OCI-LY3 (cell line): Measurements from ENCODE around the gene ZNF438.

ENCODE experiments used
- H2AFZ ChIP-seq: fragments of 200-600, 300-600 bp; shearing (Covaris generic); 2 replicates; pipeline ENCODE4 v1.6.0; 2014; ENCODE audit warnings: antibody characterized with exemption, low read depth, low read length
- H3K27ac ChIP-seq: fragments of 200-600, 300-600 bp; sonication (generic); 2 replicates; pipeline ENCODE4 v1.5.1; 2014; ENCODE audit warnings: mild to moderate bottlenecking, low read length, moderate library complexity, mixed read lengths
- H3K27me3 ChIP-seq: fragments of 200-600, 300-600 bp; sonication (generic); 2 replicates; pipeline ENCODE4 v1.6.1; 2014; ENCODE audit warnings: low read depth, low read length, mixed read lengths
- H3K36me3 ChIP-seq: fragments of 200-600, 300-600 bp; sonication (generic); replicated peaks from 2 replicates; pipeline ENCODE3; 2014; ENCODE audit warnings: low read depth, low read length, mixed read lengths
- H3K4me1 ChIP-seq: fragments of 300-600, 200-600 bp; sonication (generic); 2 replicates; pipeline ENCODE4 v1.6.1; 2014; ENCODE audit warnings: low read length, mixed read lengths
- H3K4me2 ChIP-seq: fragments of 200-600, 300-600 bp; sonication (generic); 2 replicates; pipeline ENCODE4 v1.6.1; 2014; ENCODE audit warnings: low read length, mixed read lengths
- H3K4me3 ChIP-seq: fragments of 300-600, 200-600 bp; sonication (generic); 2 replicates; pipeline ENCODE4 v1.5.1; 2014; ENCODE audit warnings: antibody characterized with exemption, mild to moderate bottlenecking, low read length, moderate library complexity
- H3K79me2 ChIP-seq: fragments of 300-600, 200-600 bp; shearing (Covaris generic); 2 replicates; pipeline ENCODE4 v1.6.1; 2014; ENCODE audit warnings: mild to moderate bottlenecking, low read length, mixed read lengths
- H3K9ac ChIP-seq: fragments of 300-600, 200-600 bp; shearing (Covaris generic); 2 replicates; pipeline ENCODE4 v1.6.0; 2014; ENCODE audit warnings: mild to moderate bottlenecking, low read length, moderate library complexity
- H3K9me3 ChIP-seq: fragments of 200-600, 300-600 bp; shearing (Covaris generic); 2 replicates; pipeline ENCODE4 v1.6.1; 2014; ENCODE audit warnings: low read length, mixed read lengths; ENCODE audit not compliant: insufficient read depth
- H4K20me1 ChIP-seq: fragments of 200-600, 300-600 bp; sonication (generic); 2 replicates; pipeline ENCODE4 v1.6.1; 2016; ENCODE audit warnings: low read length, mixed read lengths; ENCODE audit not compliant: insufficient read depth
- CTCF ChIP-seq: fragments of 200-600, 300-600 bp; sonication (generic); IDR thresholded peaks from 2 replicates; pipeline ENCODE4 v1.5.1; 2014; ENCODE audit warnings: antibody characterized with exemption, low read length, low read depth
- EZH2phosphoT487 ChIP-seq: fragments of 200-600 bp; shearing (Covaris generic); IDR thresholded peaks from 2 replicates; pipeline ENCODE4 v1.6.1; 2018; ENCODE audit warnings: antibody characterized with exemption, mixed run types, low read depth

Gene ZNF438

GRCh38 chr10:30870896-30871295, 160.8 kb downstream of the ZNF438 start:
- Histone ChIP-seq H3K4me1 (no peaks in the 10 kb centered on the region), H4K20me1 (no peaks in the 10 kb centered on the region), H3K4me2 (no peak overlapping the region), H3K27me3 (no peaks in the 10 kb centered on the region), H3K4me3 (no peak overlapping the region), H3K36me3 (no peaks in the 10 kb centered on the region), H3K9ac (no peak overlapping the region), H3K27ac (no peak overlapping the region), H2AFZ (no peak overlapping the region), H3K79me2 (no peaks in the 10 kb centered on the region), H3K9me3 (no peaks in the 10 kb centered on the region)
- TF ChIP-seq EZH2phosphoT487 = no peak
- TF ChIP-seq CTCF = no peak

DNA sequence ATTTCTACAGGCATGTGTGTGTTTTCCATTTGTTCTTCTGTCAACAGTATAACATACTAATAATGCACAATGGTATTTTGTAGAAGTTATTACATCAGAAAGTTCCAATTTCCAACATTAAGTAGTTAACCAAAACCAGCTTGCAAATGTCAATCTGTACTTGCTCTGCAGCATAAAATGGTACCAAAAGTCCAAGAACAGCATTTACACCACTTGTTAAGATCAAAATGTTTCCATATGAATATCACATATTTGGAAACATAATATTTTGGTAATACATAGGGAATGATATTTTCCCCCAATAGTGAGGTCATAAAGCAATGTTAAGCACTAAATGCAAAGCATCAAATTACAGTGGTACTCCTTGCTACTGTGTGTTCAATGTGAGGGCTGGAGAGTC, 162.1 kb downstream of the ZNF438 start:
- Histone ChIP-seq H2AFZ (no peak overlapping the region), H4K20me1 (no peaks in the 10 kb centered on the region), H3K4me2 (no peak overlapping the region), H3K4me1 (no peaks in the 10 kb centered on the region), H3K36me3 (no peaks in the 10 kb centered on the region), H3K79me2 (no peaks in the 10 kb centered on the region), H3K9ac (no peak overlapping the region), H3K9me3 (no peaks in the 10 kb centered on the region), H3K27ac (no peak overlapping the region), H3K4me3 (no peak overlapping the region), H3K27me3 (no peaks in the 10 kb centered on the region)
- no peak for TF ChIP-seq EZH2phosphoT487
- TF ChIP-seq CTCF = no peak

- Histone ChIP-seq H3K4me2 (no peak overlapping the region), H3K9me3 (no peaks in the 10 kb centered on the region), H3K9ac (no peak overlapping the region), H3K27ac (no peak overlapping the region), H3K4me1 (no peaks in the 10 kb centered on the region), H3K4me3 (no peak overlapping the region), H3K79me2 (no peaks in the 10 kb centered on the region), H4K20me1 (no peaks in the 10 kb centered on the region), H3K36me3 (no peaks in the 10 kb centered on the region), H2AFZ (no peak overlapping the region), H3K27me3 (no peaks in the 10 kb centered on the region)
- no peak for TF ChIP-seq CTCF
- no peak for TF ChIP-seq EZH2phosphoT487
These were observed 163.1 kb downstream of the ZNF438 start for GRCh38 chr10:30868611-30869010.

DNA sequence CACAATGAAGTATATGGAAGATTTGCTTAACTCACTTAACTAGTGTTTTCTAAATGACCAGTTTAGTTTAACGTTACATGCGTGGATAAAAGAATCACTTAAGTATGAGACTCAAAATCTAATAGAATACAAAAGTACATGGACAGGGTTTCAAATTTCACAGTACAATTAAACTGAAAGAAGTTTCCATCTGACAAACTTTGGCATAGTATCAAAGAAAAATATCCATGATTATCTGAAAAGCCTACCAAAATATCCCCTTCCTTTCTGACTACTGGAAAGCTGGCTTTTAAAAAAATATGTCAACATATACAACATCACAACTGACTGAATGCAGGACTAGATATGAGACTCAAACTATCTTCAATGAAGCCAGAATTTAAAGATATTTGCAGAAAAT, 164.8 kb downstream of the ZNF438 start:
- no peaks in the 10 kb centered on the region for H3K36me3 ChIP-seq
- TF ChIP-seq CTCF = no peak
- no peak for TF ChIP-seq EZH2phosphoT487
- no peak overlapping the region for H3K27ac ChIP-seq
- H3K4me1 ChIP-seq = no peaks in the 10 kb centered on the region
- H3K9ac ChIP-seq = no peak overlapping the region
- no peaks in the 10 kb centered on the region for H4K20me1 ChIP-seq
- H3K4me2 ChIP-seq = no peak overlapping the region
- no peak overlapping the region for H2AFZ ChIP-seq
- H3K27me3 ChIP-seq = no peaks in the 10 kb centered on the region
- no peaks in the 10 kb centered on the region for H3K79me2 ChIP-seq
- no peaks in the 10 kb centered on the region for H3K9me3 ChIP-seq
- H3K4me3 ChIP-seq = no peak overlapping the region
